ENCODE data around the gene C1orf50. TPM values are rescaled to one million over a fixed set of nuclear protein-coding genes. Genes with fewer than 3 reads are reported as not detected.

C1orf50 gene
- total and polyA plus RNA-seq, 2 of the 4 experiments (the other 2 are of a cell fraction): 2.0 to 6.0 TPM

GRCh38 chr1:42821690-42822089 is 54.6 kb downstream of the C1orf50 start:
- ChIA-PET POLR2A (ENCODE audit: unreplicated experiment) (interaction anchor here (0.6 kb wide), 1 partner anchor 1334 kb away, joined by 3 read pairs; no protein-coding TSS in a partner anchor), CTCF (no interaction called here)
- Histone ChIP-seq H4K91ac (ENCODE audit: insufficient read depth, low read depth, low read length) (no peak overlapping the region), H3K9me1 (ENCODE audit: insufficient read depth, low read length) (no peaks in the 10 kb centered on the region; the same call in 1 of the 2 replicates), H3K9ac (ENCODE audit: low read depth, low read length) (no peak overlapping the region), H3K4me3 (ENCODE audit: insufficient read depth, low read depth, low read length) (no peak overlapping the region), H3K27me3 (ENCODE audit: control insufficient read depth, insufficient read depth, low read length) (no peaks in the 10 kb centered on the region), H3K79me1 (ENCODE audit: low read depth in 1 of 2, low read length in 2 of 2) (peaks cover 21 to 37% of the 10 kb centered on the region in 2 experiments), H3K4me1 (ENCODE audit: control insufficient read depth, insufficient read depth, low read length) (no peaks in the 10 kb centered on the region), H3K4me2 (ENCODE audit: low read depth, low read length) (no peak overlapping the region), H2BK5ac (ENCODE audit: low read depth, low read length, poor library complexity, severe bottlenecking) (no peak overlapping the region), H2BK20ac (ENCODE audit: low read depth, low read length) (no peak overlapping the region), H3K4ac (ENCODE audit: low read depth, low read length) (no peak overlapping the region), H2AK5ac (ENCODE audit: low read depth, low read length) (no peak overlapping the region), H3K9me3 (ENCODE audit: control insufficient read depth, insufficient read depth, low read length) (no peaks in the 10 kb centered on the region), H4K20me1 (ENCODE audit: insufficient read depth, low read length) (no peaks in the 10 kb centered on the region), H3K36me3 (ENCODE audit: control insufficient read depth, insufficient read depth, low read length) (no peaks in the 10 kb centered on the region), H3K14ac (replicated peaks; ENCODE audit: low read depth, low read length) (no peak overlapping the region), H3K23ac (ENCODE audit: low read depth, low read length) (no peak overlapping the region), H2AFZ (replicated peaks; ENCODE audit: low read length, poor library complexity) (no peak overlapping the region), H3K18ac (ENCODE audit: low read depth, low read length) (no peak overlapping the region), H4K8ac (ENCODE audit: low read depth in 2 of 2, low read length in 2 of 2) (no peak overlapping the region), H2BK120ac (ENCODE audit: low read depth, low read length) (no peak overlapping the region), H2AK9ac (replicated peaks; ENCODE audit: low read depth, low read length, poor library complexity) (no peak overlapping the region), H4K5ac (ENCODE audit: low read depth, low read length) (no peak overlapping the region), H3K27ac (ENCODE audit: insufficient read depth, low read length) (no peak overlapping the region), H3K56ac (ENCODE audit: extremely low read depth, insufficient read depth, low read length) (no peak overlapping the region), H2BK15ac (ENCODE audit: low read depth, low read length) (no peak overlapping the region)
- ATAC-seq (ENCODE audit: low read depth): no peak
- BruUV-seq (replicated peaks): no TSS peak
- in situ Hi-C loops (cut with MboI; ENCODE audit: low sequenced_read_pairs) (no loop called here), dilution Hi-C loops (cut with HindIII; ENCODE audit: low sequenced_read_pairs, unreplicated experiment) (no loop called here), intact Hi-C loops (cut with micrococcal nuclease) (no loop called here)
- no CpG with 5 or more reads among the region's 2 CpGs for WGBS, 2 experiments (ENCODE audit: extremely low coverage in 2 of 2, insufficient read length in 1 of 2)
- DNase-seq: no peak
- no peak for TF ChIP-seq USF2 (IDR thresholded peaks at IDR 0.05; ENCODE audit: low read depth, low read length)
